ENCODE results near the gene NEUROG1.

DNA sequence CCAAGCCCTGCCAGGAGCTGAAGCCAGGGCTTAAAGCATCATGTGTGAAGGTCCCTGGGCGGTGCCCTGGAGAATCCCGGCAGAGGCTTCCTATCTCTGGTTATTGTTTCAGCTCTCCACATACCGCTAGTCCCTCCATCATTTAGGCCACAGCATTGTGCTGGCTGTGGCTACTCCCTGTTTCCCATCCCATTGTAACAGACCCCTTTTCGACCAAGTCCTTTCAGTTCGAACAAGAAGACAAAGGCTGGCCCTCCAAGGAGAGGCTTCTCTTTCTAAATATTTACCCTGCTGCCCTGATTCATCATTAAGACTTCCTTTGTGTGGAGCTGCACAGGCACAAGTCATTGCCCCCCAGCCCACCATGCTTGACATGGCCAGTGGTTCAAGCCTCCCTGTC is 41.6 kb downstream of the NEUROG1 start:
- TF ChIP-seq, protein P1, sequence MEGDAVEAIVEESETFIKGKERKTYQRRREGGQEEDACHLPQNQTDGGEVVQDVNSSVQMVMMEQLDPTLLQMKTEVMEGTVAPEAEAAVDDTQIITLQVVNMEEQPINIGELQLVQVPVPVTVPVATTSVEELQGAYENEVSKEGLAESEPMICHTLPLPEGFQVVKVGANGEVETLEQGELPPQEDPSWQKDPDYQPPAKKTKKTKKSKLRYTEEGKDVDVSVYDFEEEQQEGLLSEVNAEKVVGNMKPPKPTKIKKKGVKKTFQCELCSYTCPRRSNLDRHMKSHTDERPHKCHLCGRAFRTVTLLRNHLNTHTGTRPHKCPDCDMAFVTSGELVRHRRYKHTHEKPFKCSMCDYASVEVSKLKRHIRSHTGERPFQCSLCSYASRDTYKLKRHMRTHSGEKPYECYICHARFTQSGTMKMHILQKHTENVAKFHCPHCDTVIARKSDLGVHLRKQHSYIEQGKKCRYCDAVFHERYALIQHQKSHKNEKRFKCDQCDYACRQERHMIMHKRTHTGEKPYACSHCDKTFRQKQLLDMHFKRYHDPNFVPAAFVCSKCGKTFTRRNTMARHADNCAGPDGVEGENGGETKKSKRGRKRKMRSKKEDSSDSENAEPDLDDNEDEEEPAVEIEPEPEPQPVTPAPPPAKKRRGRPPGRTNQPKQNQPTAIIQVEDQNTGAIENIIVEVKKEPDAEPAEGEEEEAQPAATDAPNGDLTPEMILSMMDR (IDR thresholded peaks at IDR 0.05 in 8 of 11, conservative IDR thresholded peaks at IDR 0.05 in 3 of 11), result no peak
- TF ChIP-seq POLR2A (IDR thresholded peaks at IDR 0.05) (no peak), POLR2AphosphoS5 (IDR thresholded peaks at IDR 0.05) (no peak)
